DMS79 (cell line): ENCODE results near the gene ANO6.

Experiments
- DNase-seq: peaks from one replicate; lab custom pipeline; 2025; lab: John Stamatoyannopoulos, UW

The ANO6 gene

GRCh38 chr12:45458238-45458637 lies 242.3 kb downstream of the ANO6 start:
- DNase-seq: no peak

GRCh38 chr12:45458854-45459807 lies 243.2 kb downstream of the ANO6 start:
- no peak for DNase-seq

- no peak for DNase-seq
These were observed 246.6 kb downstream of the ANO6 start for GRCh38 chr12:45462506-45462905.

GRCh38 chr12:45464699-45465098 lies 248.8 kb downstream of the ANO6 start:
- DNase-seq: no peak

- DNase-seq: no peak
These were observed 253.1 kb downstream of the ANO6 start for GRCh38 chr12:45468751-45469615.

- DNase-seq: no peak
These were observed 254.0 kb downstream of the ANO6 start for GRCh38 chr12:45469902-45470301.

- no peak for DNase-seq
These were observed 257.7 kb downstream of the ANO6 start for GRCh38 chr12:45473636-45474035.

GRCh38 chr12:45475594-45475993 lies 259.7 kb downstream of the ANO6 start:
- DNase-seq: no peak

- no peak for DNase-seq
These were observed 261.6 kb downstream of the ANO6 start for GRCh38 chr12:45477526-45477925.

- DNase-seq: no peak
These were observed 263.0 kb downstream of the ANO6 start for GRCh38 chr12:45478931-45479330.

- DNase-seq: no peak
These were observed 265.9 kb downstream of the ANO6 start for GRCh38 chr12:45481746-45482145.

GRCh38 chr12:45483571-45483970 lies 267.7 kb downstream of the ANO6 start:
- DNase-seq: no peak
